RWPE1 (cell line): ENCODE results near the gene VAPB.

ENCODE experiments used
- CTCF ChIA-PET: fragments of 350-600 bp; sonication (Branson Sonifier 250); formaldehyde crosslinking; extraction: SDS; loops from one replicate; lab custom pipeline; 2021; lab: Yijun Ruan, JAX
- POLR2A ChIA-PET: fragments of 400-600 bp; formaldehyde crosslinking; extraction: SDS; loops from one replicate; lab custom pipeline; 2020; ENCODE audit warnings: antibody characterized with exemption; ENCODE audit not compliant: low non-redundant PET; lab: Yijun Ruan, JAX
- DNase-seq: peaks from one replicate; pipeline ENCODE4 v3.0.0; 2012; ENCODE audit warnings: low spot score
- H3K27ac ChIP-seq: fragments of 450-650 bp; 2 replicates; pipeline ENCODE4 v1.5.1; 2017
- CTCF ChIP-seq: fragments of 450-650 bp; conservative IDR thresholded peaks from 2 replicates; pipeline ENCODE4 v1.5.1; 2017; ENCODE audit warnings: low read depth, mild to moderate bottlenecking

The VAPB gene

GRCh38 chr20:58401162-58401561, 12.1 kb downstream of the VAPB start:
- H3K27ac ChIP-seq: no peak overlapping the region
- DNase-seq: no peak
- POLR2A ChIA-PET: no interaction called here
- no peak for TF ChIP-seq CTCF
- CTCF ChIA-PET: no interaction called here

- no peak for TF ChIP-seq CTCF
- POLR2A ChIA-PET: no interaction called here
These were observed 13.3 kb downstream of the VAPB start for GRCh38 chr20:58402305-58402704.

GRCh38 chr20:58402827-58403226, 13.8 kb downstream of the VAPB start:
- CTCF ChIA-PET: interaction anchor here (0.6 kb wide), 1 partner anchor 118 kb away, joined by 3 read pairs; no protein-coding TSS in a partner anchor
- no peak for DNase-seq
- H3K27ac ChIP-seq: peak overlapping the region; percentile 11; the same call in 1 of the 2 replicates
- POLR2A ChIA-PET: no interaction called here
- TF ChIP-seq CTCF: no peak

More at GRCh38 chr20:58402305-58402704, 13.3 kb downstream of the VAPB start:
- H3K27ac ChIP-seq: peak overlapping the region; percentile 11; the same call in 1 of the 2 replicates
- peak; percentile 42 for DNase-seq
- CTCF ChIA-PET: interaction anchor here (0.6 kb wide), 2 partner anchors 117 to 1195 kb away, joined by 3 read pairs; no protein-coding TSS in a partner anchor

GRCh38 chr20:58403272-58403671, 14.2 kb downstream of the VAPB start:
- CTCF ChIA-PET: no interaction called here
- POLR2A ChIA-PET: no interaction called here
- DNase-seq: no peak
- H3K27ac ChIP-seq: no peak overlapping the region
- no peak for TF ChIP-seq CTCF

GRCh38 chr20:58405504-58406291, 16.7 kb downstream of the VAPB start:
- no peak for TF ChIP-seq CTCF
- CTCF ChIA-PET: interaction anchor here (0.6 to 1.0 kb wide), 2 partner anchors 62 to 246 kb away, joined by 3 read pairs; partner anchors contain the start of gene STX16
- POLR2A ChIA-PET: interaction anchor here (1.1 kb wide), 1 partner anchor 17 kb away, joined by 5 read pairs; the partner anchor contains the start of gene VAPB
- no peak for DNase-seq
- peak overlapping the region; percentile 46 for H3K27ac ChIP-seq

- peak; percentile 42 for DNase-seq
- H3K27ac ChIP-seq: no peak overlapping the region
- ChIA-PET CTCF (interaction anchor here (1.0 kb wide), 1 partner anchor 245 kb away, joined by 3 read pairs; the partner anchor contains the start of gene STX16), POLR2A (interaction anchor here (0.8 kb wide), 1 partner anchor 18 kb away, joined by 4 read pairs; the partner anchor contains the start of gene VAPB)
- TF ChIP-seq CTCF: no peak
These were observed 17.5 kb downstream of the VAPB start for GRCh38 chr20:58406422-58407001.
